ENCODE measurements around the gene KIRREL2. TPM values are rescaled to one million over a fixed set of nuclear protein-coding genes. Genes with fewer than 3 reads are reported as not detected.

Gene KIRREL2
- total and polyA plus RNA-seq, 10 donors = 0.10 to 0.27 (median 0.14) TPM; not detected in 6

DNA sequence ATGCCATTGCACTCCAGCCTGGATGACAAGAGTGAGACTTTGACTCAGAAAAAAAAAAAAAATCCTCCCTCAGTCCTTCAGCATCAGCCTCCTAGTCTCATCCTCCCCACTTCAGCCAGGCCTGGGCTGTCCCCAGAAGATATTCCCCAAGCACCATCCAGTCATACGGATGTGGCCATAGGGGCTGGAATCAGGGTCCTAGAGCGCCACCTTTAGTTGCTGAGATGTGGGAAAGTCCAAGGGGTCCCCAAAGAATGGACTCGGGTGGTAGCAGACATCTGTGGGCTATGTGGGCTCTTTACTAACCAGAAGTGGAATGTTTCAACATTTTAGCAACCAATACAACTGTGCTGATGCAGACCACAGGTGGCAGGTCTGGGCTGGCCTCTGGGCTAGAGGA is 54.5 kb downstream of the KIRREL2 start:
- TF ChIP-seq, protein P1, sequence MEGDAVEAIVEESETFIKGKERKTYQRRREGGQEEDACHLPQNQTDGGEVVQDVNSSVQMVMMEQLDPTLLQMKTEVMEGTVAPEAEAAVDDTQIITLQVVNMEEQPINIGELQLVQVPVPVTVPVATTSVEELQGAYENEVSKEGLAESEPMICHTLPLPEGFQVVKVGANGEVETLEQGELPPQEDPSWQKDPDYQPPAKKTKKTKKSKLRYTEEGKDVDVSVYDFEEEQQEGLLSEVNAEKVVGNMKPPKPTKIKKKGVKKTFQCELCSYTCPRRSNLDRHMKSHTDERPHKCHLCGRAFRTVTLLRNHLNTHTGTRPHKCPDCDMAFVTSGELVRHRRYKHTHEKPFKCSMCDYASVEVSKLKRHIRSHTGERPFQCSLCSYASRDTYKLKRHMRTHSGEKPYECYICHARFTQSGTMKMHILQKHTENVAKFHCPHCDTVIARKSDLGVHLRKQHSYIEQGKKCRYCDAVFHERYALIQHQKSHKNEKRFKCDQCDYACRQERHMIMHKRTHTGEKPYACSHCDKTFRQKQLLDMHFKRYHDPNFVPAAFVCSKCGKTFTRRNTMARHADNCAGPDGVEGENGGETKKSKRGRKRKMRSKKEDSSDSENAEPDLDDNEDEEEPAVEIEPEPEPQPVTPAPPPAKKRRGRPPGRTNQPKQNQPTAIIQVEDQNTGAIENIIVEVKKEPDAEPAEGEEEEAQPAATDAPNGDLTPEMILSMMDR (IDR thresholded peaks at IDR 0.05 in 8 of 11, conservative IDR thresholded peaks at IDR 0.05 in 3 of 11) = no peak
- no peak for TF ChIP-seq POLR2A (IDR thresholded peaks at IDR 0.05)
- no peak for TF ChIP-seq POLR2AphosphoS5 (IDR thresholded peaks at IDR 0.05)
- H3K4me1 ChIP-seq = peaks cover 0 to 95% (median 49%) of the 10 kb centered on the region in 6 donors
- H3K9me3 ChIP-seq = no peaks in the 10 kb centered on the region
- H3K27ac ChIP-seq = peak overlapping the region in 6 of 8 donors; percentile 10 to 99 (median 96)
- H3K27me3 ChIP-seq (replicated peaks in 1 of 7) = no peaks in the 10 kb centered on the region
- peaks cover 0 to 10% (median 0%) of the 10 kb centered on the region in 6 donors for H3K36me3 ChIP-seq
- WGBS, 5 donors = 39 to 63% (median 55%) methylated on average over 3 of the region's 3 CpGs
- no peak overlapping the region for H3K4me3 ChIP-seq
- no peak for DNase-seq
- intact Hi-C loops (cut with DNase I; ENCODE audit: low total_unique reads) = no loop called here

DNA sequence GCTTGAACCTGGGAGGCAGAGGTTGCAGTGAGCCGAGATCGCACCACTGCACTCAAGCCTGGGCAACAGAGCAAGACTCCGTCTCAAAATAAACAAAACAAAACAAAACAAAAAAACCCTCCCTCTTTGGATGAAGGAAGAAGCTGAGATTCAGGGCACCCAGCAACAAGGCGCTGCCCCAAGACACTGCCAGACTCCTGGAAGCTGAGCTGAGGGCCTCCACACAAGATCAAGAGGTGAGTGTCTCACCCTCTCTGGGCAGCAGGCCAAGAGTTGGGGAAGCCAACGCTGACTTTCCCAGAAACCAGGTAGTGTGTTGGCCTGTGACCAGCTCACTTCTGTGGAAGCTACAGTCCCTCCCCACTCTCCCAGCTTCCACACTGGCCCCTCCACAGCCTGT is 55.1 kb downstream of the KIRREL2 start:
- Histone ChIP-seq H3K4me1 (peaks cover 0 to 89% (median 49%) of the 10 kb centered on the region in 6 donors), H3K9me3 (no peaks in the 10 kb centered on the region), H3K27ac (peak overlapping the region in 6 of 8 donors; percentile 10 to 99 (median 96)), H3K4me3 (no peak overlapping the region), H3K36me3 (peaks cover 0 to 4% (median 0%) of the 10 kb centered on the region in 6 donors), H3K27me3 (replicated peaks in 1 of 7) (no peaks in the 10 kb centered on the region)
- WGBS, 5 donors = 60 to 69% (median 60%) methylated on average over 5 of the region's 5 CpGs
- TF ChIP-seq POLR2A (IDR thresholded peaks at IDR 0.05) (no peak), POLR2AphosphoS5 (IDR thresholded peaks at IDR 0.05) (no peak)
- TF ChIP-seq, protein P1 (IDR thresholded peaks at IDR 0.05 in 8 of 11, conservative IDR thresholded peaks at IDR 0.05 in 3 of 11) = no peak
- intact Hi-C loops (cut with DNase I; ENCODE audit: low total_unique reads) = no loop called here
- peak; percentile 80 for DNase-seq

DNA sequence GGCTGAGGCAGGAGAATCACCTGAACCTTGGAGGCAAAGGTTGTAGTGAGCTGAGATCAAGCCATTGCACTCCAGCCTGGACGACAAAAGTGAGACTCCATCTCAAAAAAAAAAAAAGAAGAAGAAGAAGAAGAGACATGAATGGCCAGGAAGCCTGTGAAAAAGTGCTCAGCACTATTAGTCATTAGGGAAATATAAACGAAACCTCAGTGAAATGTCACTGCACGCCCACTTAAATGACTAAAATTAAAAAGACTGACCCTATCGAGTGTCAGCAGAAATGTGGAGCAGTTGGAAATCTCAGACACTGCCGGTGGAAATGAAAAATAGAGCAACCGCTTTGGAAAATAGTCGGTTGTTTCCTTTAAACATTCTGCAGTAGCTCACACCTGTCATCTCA is 56.9 kb downstream of the KIRREL2 start:
- no peak for DNase-seq
- H3K4me1 ChIP-seq = peaks cover 0 to 71% (median 43%) of the 10 kb centered on the region in 6 donors
- H3K4me3 ChIP-seq = no peak overlapping the region
- TF ChIP-seq POLR2A (IDR thresholded peaks at IDR 0.05) = no peak
- TF ChIP-seq, protein P1 (IDR thresholded peaks at IDR 0.05 in 8 of 11, conservative IDR thresholded peaks at IDR 0.05 in 3 of 11) = no peak
- TF ChIP-seq POLR2AphosphoS5 (IDR thresholded peaks at IDR 0.05) = no peak
- H3K27ac ChIP-seq = peak overlapping the region in 3 of 8 donors; percentile 4 to 96 (median 71)
- intact Hi-C loops (cut with DNase I; ENCODE audit: low total_unique reads) = no loop called here
- H3K27me3 ChIP-seq (replicated peaks in 1 of 7) = no peaks in the 10 kb centered on the region
- no peaks in the 10 kb centered on the region for H3K36me3 ChIP-seq
- WGBS, 5 donors = 31 to 56% (median 35%) methylated on average over 7 of the region's 7 CpGs
- H3K9me3 ChIP-seq = no peaks in the 10 kb centered on the region

DNA sequence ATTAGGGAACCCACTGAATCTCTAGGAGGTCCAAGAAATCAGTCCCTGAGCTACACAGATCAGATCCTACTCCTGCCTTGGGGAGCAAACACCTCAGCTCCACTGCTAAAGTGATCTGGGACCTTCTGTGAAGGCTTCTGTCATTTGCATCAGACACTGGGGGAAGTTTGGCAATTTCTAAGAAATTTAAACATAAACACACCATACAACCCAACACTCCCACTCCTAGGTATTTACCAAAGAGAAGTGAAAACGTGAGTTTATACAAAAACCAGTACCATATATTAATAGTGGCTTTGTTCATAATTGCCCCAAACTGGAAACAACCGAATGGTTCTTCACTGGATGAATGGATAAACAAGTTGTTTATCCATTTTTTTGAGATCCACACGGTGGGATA is 58.7 kb downstream of the KIRREL2 start:
- Histone ChIP-seq H3K4me3 (peak overlapping the region in 1 of 8 donors; percentile 27), H3K4me1 (peaks cover 0 to 52% (median 25%) of the 10 kb centered on the region in 6 donors), H3K36me3 (no peaks in the 10 kb centered on the region), H3K27me3 (replicated peaks in 1 of 7) (no peaks in the 10 kb centered on the region), H3K9me3 (no peaks in the 10 kb centered on the region), H3K27ac (peak overlapping the region in 6 of 8 donors; percentile 43 to 96 (median 60))
- TF ChIP-seq, protein P1 (IDR thresholded peaks at IDR 0.05 in 8 of 11, conservative IDR thresholded peaks at IDR 0.05 in 3 of 11) = no peak
- TF ChIP-seq POLR2A (IDR thresholded peaks at IDR 0.05) = no peak
- TF ChIP-seq POLR2AphosphoS5 (IDR thresholded peaks at IDR 0.05) = no peak
- no peak for DNase-seq
- intact Hi-C loops (cut with DNase I; ENCODE audit: low total_unique reads) = no loop called here
- WGBS, 5 donors = 46 to 66% (median 54%) methylated on average over 3 of the region's 3 CpGs

Small RNAs within 50 kb of the gene (small RNA-seq; reads per million reads assigned to genes)
- 0 reads per million in 4 donors for gene RN7SL402P

Other genes with a start within 250 kb of the KIRREL2 start
- 10 to 100 TPM; 10.3 to 24.4 (median 17.7) TPM for gene HAUS5, start 244.2 kb upstream of the KIRREL2 start, total RNA-seq
- 10 to 100 TPM; 12.4 to 23.8 (median 23.1) TPM for gene HAUS5, start 244.2 kb upstream of the KIRREL2 start, polyA plus RNA-seq
- gene RBM42, start 227.9 kb upstream of the KIRREL2 start, total RNA-seq = 10 to 100 TPM; 48.2 to 63.4 (median 59.6) TPM
- gene RBM42, start 227.9 kb upstream of the KIRREL2 start, polyA plus RNA-seq = 10 to 100 TPM; 48.8 to 71.9 (median 58.1) TPM
- under 1 TPM in 2 of 7 donors, not detected in 5; 0.43 to 0.57 TPM for gene ETV2, start 215.2 kb upstream of the KIRREL2 start, total RNA-seq
- 1 to 10 TPM in 2 of 3 donors, under 1 TPM in 1; 0.99 to 1.2 (median 1.1) TPM for gene ETV2, start 215.2 kb upstream of the KIRREL2 start, polyA plus RNA-seq
- gene COX6B1, start 208.6 kb upstream of the KIRREL2 start, total RNA-seq = 100 to 1,000 TPM; 208 to 672 (median 255) TPM
- 100 to 1,000 TPM; 640 to 837 (median 717) TPM for gene COX6B1, start 208.6 kb upstream of the KIRREL2 start, polyA plus RNA-seq
- gene UPK1A, start 190.4 kb upstream of the KIRREL2 start, total RNA-seq = not detected
- under 1 TPM in 1 of 3 donors, not detected in 2; 0.11 TPM for gene UPK1A, start 190.4 kb upstream of the KIRREL2 start, polyA plus RNA-seq
- 1 to 10 TPM; 2.5 to 6.9 (median 4.0) TPM for gene ZBTB32, start 152.4 kb upstream of the KIRREL2 start, total RNA-seq
- gene ZBTB32, start 152.4 kb upstream of the KIRREL2 start, polyA plus RNA-seq = 1 to 10 TPM; 3.0 to 8.2 (median 4.8) TPM
- 10 to 100 TPM; 36.6 to 58.2 (median 50.7) TPM for gene KMT2B, start 138.9 kb upstream of the KIRREL2 start, total RNA-seq
- 10 to 100 TPM; 17.6 to 37.2 (median 27.6) TPM for gene KMT2B, start 138.9 kb upstream of the KIRREL2 start, polyA plus RNA-seq
- gene IGFLR1, start 114.5 kb upstream of the KIRREL2 start, total RNA-seq = 10 to 100 TPM; 16.5 to 64.7 (median 43.5) TPM
- 10 to 100 TPM; 30.1 to 62.9 (median 49.3) TPM for gene IGFLR1, start 114.5 kb upstream of the KIRREL2 start, polyA plus RNA-seq
- 10 to 100 TPM; 27.3 to 65.1 (median 29.7) TPM for gene U2AF1L4, start 111.5 kb upstream of the KIRREL2 start, total RNA-seq
- 10 to 100 TPM; 27.2 to 96.5 (median 60.7) TPM for gene U2AF1L4, start 111.5 kb upstream of the KIRREL2 start, polyA plus RNA-seq
- gene PSENEN, start 111.3 kb upstream of the KIRREL2 start, total RNA-seq = 10 to 100 TPM; 37.5 to 55.7 (median 47.6) TPM
- gene PSENEN, start 111.3 kb upstream of the KIRREL2 start, polyA plus RNA-seq = 10 to 100 TPM; 61.9 to 71.3 (median 62.1) TPM
- gene LIN37, start 108.3 kb upstream of the KIRREL2 start, total RNA-seq = 10 to 100 TPM in 5 of 7 donors, 1 to 10 TPM in 2; 7.0 to 19.5 (median 10.7) TPM
- 10 to 100 TPM; 13.7 to 28.5 (median 18.5) TPM for gene LIN37, start 108.3 kb upstream of the KIRREL2 start, polyA plus RNA-seq
- gene HSPB6, start 99.9 kb upstream of the KIRREL2 start, total RNA-seq = 1 to 10 TPM; 2.1 to 5.9 (median 4.3) TPM
- gene HSPB6, start 99.9 kb upstream of the KIRREL2 start, polyA plus RNA-seq = 10 to 100 TPM in 1 of 3 donors, 1 to 10 TPM in 2; 2.9 to 11.0 (median 5.8) TPM
- 10 to 100 TPM in 6 of 7 donors, 1 to 10 TPM in 1; 6.6 to 25.2 (median 16.3) TPM for gene PROSER3, start 98.7 kb upstream of the KIRREL2 start, total RNA-seq
- gene PROSER3, start 98.7 kb upstream of the KIRREL2 start, polyA plus RNA-seq = 1 to 10 TPM; 2.0 to 8.4 (median 2.1) TPM
- gene ARHGAP33, start 81.3 kb upstream of the KIRREL2 start, total RNA-seq = 10 to 100 TPM in 6 of 7 donors, 1 to 10 TPM in 1; 7.4 to 25.2 (median 14.4) TPM
- gene ARHGAP33, start 81.3 kb upstream of the KIRREL2 start, polyA plus RNA-seq = 10 to 100 TPM in 1 of 3 donors, 1 to 10 TPM in 2; 3.1 to 10.9 (median 5.1) TPM
- gene PRODH2, start 44.1 kb upstream of the KIRREL2 start, total RNA-seq = not detected
- gene PRODH2, start 44.1 kb upstream of the KIRREL2 start, polyA plus RNA-seq = under 1 TPM in 1 of 3 donors, not detected in 2; 0.06 TPM
- under 1 TPM in 2 of 7 donors, not detected in 5; 0.20 to 0.60 TPM for gene NPHS1, start 4.4 kb upstream of the KIRREL2 start, total RNA-seq
- gene NPHS1, start 4.4 kb upstream of the KIRREL2 start, polyA plus RNA-seq = under 1 TPM; 0.10 to 0.58 (median 0.13) TPM
- gene APLP1, start 11.7 kb downstream of the KIRREL2 start, total RNA-seq = 1 to 10 TPM in 3 of 7 donors, under 1 TPM in 2, not detected in 2; 0.57 to 3.6 (median 1.1) TPM
- 1 to 10 TPM in 2 of 3 donors, under 1 TPM in 1; 0.99 to 2.6 (median 2.4) TPM for gene APLP1, start 11.7 kb downstream of the KIRREL2 start, polyA plus RNA-seq
- gene NFKBID, start 43.6 kb downstream of the KIRREL2 start, total RNA-seq = 10 to 100 TPM; 19.6 to 57.5 (median 30.3) TPM
- 10 to 100 TPM; 12.6 to 19.7 (median 18.1) TPM for gene NFKBID, start 43.6 kb downstream of the KIRREL2 start, polyA plus RNA-seq
- gene HCST, start 45.6 kb downstream of the KIRREL2 start, total RNA-seq = 10 to 100 TPM; 31.5 to 80.4 (median 58.2) TPM
- gene HCST, start 45.6 kb downstream of the KIRREL2 start, polyA plus RNA-seq = 100 to 1,000 TPM; 119 to 130 (median 122) TPM
- gene TYROBP, start 51.4 kb downstream of the KIRREL2 start, total RNA-seq = 100 to 1,000 TPM; 292 to 747 (median 403) TPM
- 100 to 1,000 TPM; 281 to 446 (median 285) TPM for gene TYROBP, start 51.4 kb downstream of the KIRREL2 start, polyA plus RNA-seq
- 10 to 100 TPM in 4 of 7 donors, 1 to 10 TPM in 3; 7.8 to 18.2 (median 11.5) TPM for gene LRFN3, start 79.5 kb downstream of the KIRREL2 start, total RNA-seq
- 1 to 10 TPM in 2 of 3 donors, under 1 TPM in 1; 0.76 to 8.0 (median 1.2) TPM for gene LRFN3, start 79.5 kb downstream of the KIRREL2 start, polyA plus RNA-seq
- gene SDHAF1, start 138.3 kb downstream of the KIRREL2 start, total RNA-seq = 10 to 100 TPM; 14.6 to 34.8 (median 16.3) TPM
- gene SDHAF1, start 138.3 kb downstream of the KIRREL2 start, polyA plus RNA-seq = 10 to 100 TPM; 26.5 to 35.6 (median 33.6) TPM
- 1 to 10 TPM in 4 of 7 donors, under 1 TPM in 2, not detected in 1; 0.54 to 1.6 (median 1.0) TPM for gene SYNE4, start 151.9 kb downstream of the KIRREL2 start, total RNA-seq
- gene SYNE4, start 151.9 kb downstream of the KIRREL2 start, polyA plus RNA-seq = under 1 TPM; 0.70 to 0.89 (median 0.85) TPM
- gene ALKBH6, start 157.3 kb downstream of the KIRREL2 start, total RNA-seq = 10 to 100 TPM; 22.6 to 65.3 (median 28.3) TPM
- 10 to 100 TPM; 21.3 to 26.6 (median 24.3) TPM for gene ALKBH6, start 157.3 kb downstream of the KIRREL2 start, polyA plus RNA-seq
- 10 to 100 TPM in 5 of 7 donors, 1 to 10 TPM in 2; 6.8 to 18.0 (median 13.5) TPM for gene CLIP3, start 176.0 kb downstream of the KIRREL2 start, total RNA-seq
- gene CLIP3, start 176.0 kb downstream of the KIRREL2 start, polyA plus RNA-seq = 1 to 10 TPM; 2.7 to 3.2 (median 3.1) TPM
- gene THAP8, start 197.4 kb downstream of the KIRREL2 start, total RNA-seq = 1 to 10 TPM; 3.5 to 7.9 (median 5.1) TPM
- gene THAP8, start 197.4 kb downstream of the KIRREL2 start, polyA plus RNA-seq = 1 to 10 TPM; 2.4 to 7.1 (median 4.4) TPM
- 1 to 10 TPM; 1.7 to 5.2 (median 3.0) TPM for gene WDR62, start 198.0 kb downstream of the KIRREL2 start, total RNA-seq
- 1 to 10 TPM; 1.3 to 2.1 (median 1.6) TPM for gene WDR62, start 198.0 kb downstream of the KIRREL2 start, polyA plus RNA-seq

Measured in spleen (tissue), 11 donors.